Measurements from ENCODE around the gene PCBP3.
"Not testable (repeated sequence)": the region's sequence is repeated elsewhere in the genome, so short reads cannot be mapped to it uniquely, and the experiment has no call there.

GRCh38 chr21:45814210-45814940 lies 170.8 kb downstream of the PCBP3 start:
- not testable (repeated sequence) for TF ChIP-seq CTCF, POLR2A (IDR thresholded peaks at IDR 0.05)
